GM21786 (cell line): ENCODE measurements around the gene VSIR.

Experiments used
- ATAC-seq: cut with Tn5 transposase; IDR thresholded peaks from one replicate; pipeline ENCODE4 v1.9.1; 2021; ENCODE audit not compliant: unreplicated experiment

Gene VSIR

GRCh38 chr10:71765906-71766716, 7.2 kb downstream of the VSIR start:
- no peak for ATAC-seq

GRCh38 chr10:71765176-71765904, 8.0 kb downstream of the VSIR start:
- no peak for ATAC-seq

- no peak for ATAC-seq
Measured at GRCh38 chr10:71763352-71764127, 9.8 kb downstream of the VSIR start.

- no peak for ATAC-seq
Measured at GRCh38 chr10:71762324-71762723, 11.0 kb downstream of the VSIR start.

- no peak for ATAC-seq
Measured at GRCh38 chr10:71761541-71762113, 11.7 kb downstream of the VSIR start.

GRCh38 chr10:71761105-71761511, 12.2 kb downstream of the VSIR start:
- ATAC-seq = no peak

- no peak for ATAC-seq
Measured at GRCh38 chr10:71757399-71757922, 15.9 kb downstream of the VSIR start.

- ATAC-seq = no peak
Measured at GRCh38 chr10:71756311-71757191, 16.8 kb downstream of the VSIR start.

- no peak for ATAC-seq
Measured at GRCh38 chr10:71755179-71755879, 18.0 kb downstream of the VSIR start.

GRCh38 chr10:71754562-71754961, 18.8 kb downstream of the VSIR start:
- no peak for ATAC-seq

- ATAC-seq = no peak
Measured at GRCh38 chr10:71753960-71754505, 19.3 kb downstream of the VSIR start.

GRCh38 chr10:71753091-71753959, 20.0 kb downstream of the VSIR start:
- no peak for ATAC-seq

- no peak for ATAC-seq
Measured at GRCh38 chr10:71752391-71753090, 20.8 kb downstream of the VSIR start.

- no peak for ATAC-seq
Measured at GRCh38 chr10:71751515-71752224, 21.6 kb downstream of the VSIR start.

- ATAC-seq = no peak
Measured at GRCh38 chr10:71750986-71751385, 22.3 kb downstream of the VSIR start.

- ATAC-seq = no peak
Measured at GRCh38 chr10:71750124-71750841, 23.0 kb downstream of the VSIR start.
